GM19452 (cell line): ENCODE results near the gene PIGR.

Experiments
- ATAC-seq: cut with Tn5 transposase; IDR thresholded peaks from one replicate; pipeline ENCODE4 v1.9.1; 2021; ENCODE audit not compliant: unreplicated experiment

PIGR gene

DNA sequence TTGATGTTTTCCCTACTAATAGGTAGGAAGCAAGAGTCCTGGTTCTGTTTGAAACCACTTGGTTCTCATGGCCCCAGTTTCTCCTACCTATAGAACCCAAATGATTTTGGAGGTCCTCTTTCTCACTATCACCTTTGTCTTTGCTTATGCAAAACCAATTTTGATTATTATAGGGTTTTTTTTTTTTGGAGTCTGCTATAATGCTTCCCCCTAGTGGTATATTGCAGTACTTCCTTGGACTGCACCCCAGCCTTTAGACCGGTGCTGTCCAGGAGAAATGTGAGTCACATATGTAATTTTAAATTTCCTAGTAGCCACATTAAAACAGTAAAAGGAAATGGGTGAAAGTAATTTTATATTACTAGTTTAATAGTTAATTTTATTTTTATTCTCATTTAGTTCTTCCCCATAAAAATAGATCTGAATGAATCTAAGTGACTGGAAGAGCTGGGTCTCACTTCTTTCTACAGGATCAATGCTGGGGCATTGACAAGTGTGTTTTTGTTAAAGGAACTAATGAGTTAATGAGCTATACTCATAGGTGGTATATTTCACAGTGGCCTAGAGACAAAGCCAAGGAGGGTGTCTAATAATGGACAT, 35.1 kb downstream of the PIGR start:
- no peak for ATAC-seq

DNA sequence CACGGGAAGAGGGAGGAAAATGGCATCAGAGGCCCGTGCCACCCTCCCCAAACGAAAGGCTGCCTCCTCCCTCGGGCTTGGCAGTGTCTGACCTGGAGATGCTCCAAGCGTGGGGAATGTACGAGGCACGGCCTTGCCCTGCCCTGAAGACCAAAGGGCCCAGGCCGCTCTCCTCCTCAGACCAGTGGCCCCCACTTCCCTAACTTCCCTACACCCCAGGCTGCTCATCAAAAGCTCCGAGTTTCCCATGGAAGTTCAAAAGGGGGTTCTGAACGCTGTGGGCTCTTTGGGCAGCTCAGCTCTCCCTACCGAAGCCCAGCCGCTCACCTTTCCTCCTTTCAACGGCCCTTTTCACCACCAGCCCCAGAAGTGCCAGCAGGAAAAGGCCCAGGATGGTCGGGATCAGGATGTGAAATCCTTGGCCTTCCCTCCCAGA, 36.4 kb downstream of the PIGR start:
- ATAC-seq, result no peak

DNA sequence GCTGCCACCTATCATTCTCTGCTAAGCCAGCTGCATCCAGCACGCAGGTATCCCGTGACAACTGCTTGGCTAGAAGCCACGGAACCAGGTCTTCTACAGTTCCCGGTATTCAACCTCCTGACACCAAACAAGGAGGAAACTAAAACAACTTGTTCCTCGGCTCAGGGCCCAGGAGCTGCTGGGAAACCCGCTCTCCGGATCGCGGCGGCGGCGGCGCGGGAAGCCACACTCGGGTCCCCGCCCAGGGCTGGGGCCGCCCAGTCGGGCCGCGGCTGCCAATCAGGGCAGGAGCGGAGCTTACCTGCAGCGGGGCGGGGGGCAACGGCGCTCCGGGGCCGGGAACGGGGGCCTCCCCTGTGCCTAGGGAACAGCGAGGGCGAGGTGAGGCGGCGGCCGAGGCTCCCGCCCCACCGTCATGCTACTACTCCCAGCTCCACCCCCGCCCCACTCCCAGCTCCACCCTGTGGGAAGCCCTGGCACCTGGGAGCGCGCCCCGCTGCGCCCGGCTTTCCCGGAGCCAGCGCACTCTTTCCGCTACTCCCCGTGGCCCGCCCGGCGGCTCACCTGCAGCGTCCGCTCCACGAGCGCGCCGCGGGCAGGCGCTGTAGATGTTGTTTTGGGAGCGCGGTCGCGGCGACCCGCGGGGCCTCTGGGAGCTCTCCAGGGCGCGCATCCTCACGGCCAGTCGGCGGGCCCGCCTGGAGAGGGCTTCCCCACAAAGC, 36.9 kb downstream of the PIGR start:
- ATAC-seq, result no peak

DNA sequence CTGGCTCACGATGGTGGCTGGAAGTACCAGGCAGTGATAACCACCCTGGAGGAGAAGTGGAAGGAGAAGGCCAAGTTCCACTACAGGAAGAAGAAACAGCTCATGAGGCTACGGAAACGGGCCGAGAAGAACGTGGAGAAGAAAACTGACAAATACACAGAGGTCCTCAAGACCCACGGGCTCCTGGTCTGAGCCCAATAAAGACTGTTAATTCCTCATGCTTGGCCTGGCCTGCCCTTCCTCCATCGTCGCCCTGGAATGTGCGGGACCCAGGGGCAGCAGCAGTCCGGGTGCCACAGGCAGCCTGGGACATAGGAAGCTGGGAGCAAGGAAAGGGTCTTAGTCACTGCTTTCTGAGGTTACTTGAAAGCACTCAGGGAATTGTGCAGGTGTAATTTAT, 38.2 kb downstream of the PIGR start:
- ATAC-seq, result no peak

DNA sequence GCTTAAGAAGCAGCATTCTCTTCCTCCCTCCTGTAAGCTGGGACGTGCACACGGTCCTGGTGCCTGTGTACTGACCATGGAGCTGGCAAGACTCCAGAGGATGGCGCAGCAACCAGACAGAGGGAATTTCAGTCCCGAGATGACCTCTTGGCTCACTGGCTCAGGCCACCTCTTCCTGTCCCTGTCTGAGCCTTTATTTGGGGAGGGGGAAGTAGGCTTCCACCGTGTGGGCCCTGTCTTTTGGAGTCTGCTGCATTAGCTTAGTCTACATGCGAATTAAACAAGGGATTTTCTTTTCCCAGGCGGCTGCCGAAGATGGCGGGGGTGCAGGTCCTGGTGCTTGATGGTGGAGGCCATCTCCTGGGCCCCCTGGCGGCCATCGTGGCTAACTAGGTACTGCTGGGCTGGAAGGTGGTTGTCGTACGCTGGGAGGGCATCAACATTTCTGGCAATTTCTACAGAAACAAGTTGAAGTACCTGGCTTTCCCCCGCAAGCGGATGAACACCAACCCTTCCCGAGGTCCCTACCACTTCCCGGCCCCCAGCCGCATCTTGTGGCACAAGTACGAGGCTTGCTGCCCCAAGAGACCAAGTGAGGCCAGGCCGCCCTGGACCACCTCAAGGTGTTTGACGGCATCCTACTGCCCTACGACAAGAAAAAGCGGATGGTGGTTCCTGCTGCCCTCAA, 38.8 kb downstream of the PIGR start:
- no peak for ATAC-seq

DNA sequence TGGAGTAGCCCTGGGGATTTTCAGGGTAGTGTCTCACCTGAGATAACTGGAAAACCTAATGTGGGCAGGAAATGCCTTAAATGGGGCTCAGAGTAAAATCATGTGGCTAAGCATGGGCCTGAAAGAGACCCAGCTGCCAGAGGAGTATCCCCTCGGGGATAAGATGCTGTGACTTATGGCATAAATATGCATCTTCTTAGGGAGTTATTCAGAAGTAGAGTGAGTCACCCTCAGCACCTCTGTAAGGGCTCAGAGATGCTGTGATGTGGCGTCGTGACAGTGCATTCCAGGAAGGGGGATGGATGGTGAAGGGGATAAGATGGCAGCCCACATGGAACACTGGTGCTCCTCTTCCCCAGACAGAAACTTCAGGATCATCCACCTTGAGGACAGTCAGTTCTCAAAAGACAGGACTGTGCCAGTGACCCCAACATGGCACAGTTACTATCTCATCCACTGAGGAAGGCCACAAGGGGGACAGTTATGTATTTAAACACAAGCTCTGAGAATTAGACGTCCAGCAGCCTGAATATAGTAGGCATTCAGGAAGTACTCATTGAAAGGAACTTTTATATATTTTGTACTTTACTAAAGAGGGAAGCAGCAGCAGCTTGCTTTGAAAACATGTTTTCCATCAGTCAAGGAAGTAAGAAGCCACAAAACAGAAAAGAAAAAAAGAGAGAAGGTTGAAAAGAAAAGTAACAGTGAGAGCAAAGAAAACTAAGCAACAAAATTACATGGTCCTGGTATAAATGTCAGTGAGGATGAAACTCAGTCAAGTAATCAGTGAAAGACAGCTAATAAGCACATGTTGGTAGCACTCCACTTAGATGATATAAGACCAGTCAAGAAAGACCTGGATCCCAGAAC, 40.7 kb downstream of the PIGR start:
- ATAC-seq, result peak; percentile 63

DNA sequence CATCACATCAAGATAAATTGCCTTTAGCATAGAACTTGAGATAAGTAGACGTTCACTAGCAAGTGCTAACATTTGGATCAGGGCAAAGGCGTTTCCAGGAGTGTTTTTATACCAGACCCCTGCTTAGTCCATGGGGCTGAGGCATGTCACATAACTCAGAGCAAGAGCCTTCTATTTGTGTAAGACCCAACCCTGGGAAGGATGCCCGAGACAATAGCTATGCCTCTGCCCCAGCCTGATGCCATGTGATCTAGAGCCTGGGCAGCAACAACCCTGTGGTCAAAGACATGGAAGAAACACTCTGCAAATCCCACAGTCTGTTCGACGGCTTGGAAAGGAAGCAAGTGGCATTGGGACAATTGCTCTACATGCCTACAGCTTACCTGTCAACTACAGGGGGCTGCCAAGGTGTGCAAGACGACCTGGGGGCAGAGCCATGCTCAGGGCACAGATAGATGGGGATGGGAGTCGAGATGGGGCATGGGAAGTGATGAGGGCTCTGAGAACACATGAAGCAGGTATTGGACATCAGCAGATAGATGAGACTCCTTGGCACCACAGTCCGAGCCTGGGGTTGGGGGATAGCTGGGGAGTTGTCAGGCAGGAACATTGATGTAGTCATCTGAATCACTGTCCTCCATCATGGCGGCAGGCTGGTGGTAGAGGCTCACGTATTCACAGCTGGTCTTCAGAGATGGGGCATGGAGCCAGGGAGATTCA, 41.7 kb downstream of the PIGR start:
- ATAC-seq, result no peak

DNA sequence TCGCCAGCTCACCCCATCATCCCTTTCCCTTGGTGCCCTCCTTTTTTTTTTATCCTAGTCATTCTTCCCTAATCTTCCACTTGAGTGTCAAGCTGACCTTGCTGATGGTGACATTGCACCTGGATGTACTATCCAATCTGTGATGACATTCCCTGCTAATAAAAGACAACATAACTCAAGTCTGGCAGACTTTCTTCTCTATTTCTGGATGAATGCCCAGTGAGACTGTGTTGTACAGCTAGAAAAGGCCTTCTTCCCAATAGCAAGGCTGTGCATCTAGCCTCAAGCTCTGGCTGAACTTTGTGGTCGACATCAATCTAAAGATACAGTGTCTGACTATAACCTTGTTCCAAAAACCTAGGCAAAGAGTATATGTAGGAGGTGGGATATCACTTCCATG, 42.6 kb downstream of the PIGR start:
- ATAC-seq, result no peak

DNA sequence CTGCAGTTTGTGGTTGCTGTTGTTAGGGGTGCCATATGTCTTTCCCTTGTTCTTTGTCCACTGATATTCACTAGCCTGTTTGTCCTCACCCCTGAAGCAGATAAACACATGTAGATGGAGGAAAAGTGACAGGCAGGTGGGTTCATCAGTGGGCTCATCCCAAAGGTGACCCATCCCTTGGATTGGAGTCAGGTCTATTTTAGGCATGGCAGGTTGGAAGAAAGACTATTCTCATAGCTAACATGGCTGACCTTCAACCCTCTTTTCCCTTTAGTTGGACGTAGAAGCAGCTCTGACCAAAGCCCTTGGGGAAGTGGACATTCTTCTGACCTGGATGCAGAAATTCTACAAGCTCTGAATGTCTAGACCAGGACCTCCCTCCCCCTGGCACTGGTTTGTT, 43.6 kb downstream of the PIGR start:
- ATAC-seq, result no peak

DNA sequence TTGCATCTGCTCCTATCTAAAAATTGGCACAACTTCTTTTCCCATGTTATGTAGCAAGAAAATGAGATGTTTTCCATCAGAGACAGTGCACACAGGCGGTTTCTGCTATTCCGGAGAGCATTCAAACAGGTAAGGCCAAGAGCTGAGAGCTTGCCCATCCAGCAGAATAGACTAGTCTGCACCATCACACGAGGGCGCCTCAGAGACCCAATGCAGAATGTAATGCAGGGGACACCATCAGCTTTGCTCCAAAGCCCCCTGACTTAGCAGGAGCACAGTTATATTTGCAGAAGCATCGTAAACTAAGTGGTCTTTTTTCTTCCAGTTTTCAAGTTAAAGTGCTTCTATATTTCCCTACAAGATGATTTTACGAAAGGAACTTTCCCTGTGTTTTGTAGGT, 44.3 kb downstream of the PIGR start:
- no peak for ATAC-seq

DNA sequence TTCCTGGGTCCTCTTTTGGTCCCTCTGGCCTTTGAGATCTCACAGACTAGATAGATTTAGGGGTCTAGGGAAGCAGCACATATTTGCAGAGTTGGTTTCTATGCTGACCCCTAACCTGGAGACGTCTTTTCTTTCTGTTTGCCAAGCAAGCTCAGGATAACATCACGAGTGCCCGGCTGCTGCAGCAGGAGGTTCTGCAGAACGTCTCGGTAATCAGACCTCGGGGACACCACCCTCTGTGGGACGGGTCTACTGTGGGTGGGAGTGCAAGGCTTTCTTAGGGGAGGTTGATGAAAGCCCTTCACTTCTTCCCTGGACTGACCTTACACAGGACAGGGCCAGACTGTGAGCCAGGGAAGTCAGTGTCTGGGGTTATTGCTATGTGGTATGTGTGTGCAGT, 46.1 kb downstream of the PIGR start:
- ATAC-seq, result no peak

DNA sequence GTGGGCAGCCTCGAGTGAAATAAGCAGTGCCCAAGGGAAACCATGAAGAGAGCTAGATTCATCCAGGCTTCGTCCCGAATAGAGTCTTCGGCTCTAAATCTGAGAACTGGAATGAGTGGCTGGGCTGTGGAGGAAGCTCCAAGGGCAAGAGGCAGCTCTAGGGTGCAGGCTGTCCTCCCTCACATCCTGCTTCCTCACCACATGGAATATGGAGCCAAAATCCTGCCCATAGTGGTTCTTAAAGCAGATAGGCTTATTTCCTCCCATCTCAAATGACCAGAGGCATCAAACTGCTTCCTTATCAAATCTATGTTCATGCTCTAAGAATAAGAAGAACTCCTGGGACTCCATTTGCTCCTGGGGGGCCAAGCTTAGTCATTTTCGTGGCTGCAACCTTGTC, 46.5 kb downstream of the PIGR start:
- ATAC-seq, result no peak

DNA sequence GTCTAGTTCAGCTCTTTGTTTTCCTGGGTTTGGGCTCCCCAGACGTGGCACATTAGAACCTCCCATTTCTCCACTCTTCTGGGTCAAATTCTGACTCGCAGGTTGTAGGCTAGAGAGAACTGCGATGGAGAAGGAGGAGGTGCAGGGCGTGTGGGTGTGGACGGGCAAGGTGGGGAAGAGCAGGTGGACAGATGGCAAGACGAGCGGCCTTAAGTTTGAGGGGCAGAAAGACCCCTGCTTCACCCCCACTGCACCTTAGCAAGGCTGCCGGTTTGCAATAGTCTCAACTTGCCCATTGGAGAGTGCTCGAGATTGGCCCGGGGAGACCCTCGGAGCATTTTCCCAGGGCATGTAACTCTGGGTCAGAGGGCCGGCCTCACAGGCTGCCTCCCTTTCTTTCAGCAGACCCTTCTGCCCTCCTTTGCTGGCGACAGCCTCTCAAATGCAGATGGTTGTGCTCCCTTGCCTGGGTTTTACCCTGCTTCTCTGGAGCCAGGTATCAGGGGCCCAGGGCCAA, 47.3 kb downstream of the PIGR start:
- no peak for ATAC-seq

DNA sequence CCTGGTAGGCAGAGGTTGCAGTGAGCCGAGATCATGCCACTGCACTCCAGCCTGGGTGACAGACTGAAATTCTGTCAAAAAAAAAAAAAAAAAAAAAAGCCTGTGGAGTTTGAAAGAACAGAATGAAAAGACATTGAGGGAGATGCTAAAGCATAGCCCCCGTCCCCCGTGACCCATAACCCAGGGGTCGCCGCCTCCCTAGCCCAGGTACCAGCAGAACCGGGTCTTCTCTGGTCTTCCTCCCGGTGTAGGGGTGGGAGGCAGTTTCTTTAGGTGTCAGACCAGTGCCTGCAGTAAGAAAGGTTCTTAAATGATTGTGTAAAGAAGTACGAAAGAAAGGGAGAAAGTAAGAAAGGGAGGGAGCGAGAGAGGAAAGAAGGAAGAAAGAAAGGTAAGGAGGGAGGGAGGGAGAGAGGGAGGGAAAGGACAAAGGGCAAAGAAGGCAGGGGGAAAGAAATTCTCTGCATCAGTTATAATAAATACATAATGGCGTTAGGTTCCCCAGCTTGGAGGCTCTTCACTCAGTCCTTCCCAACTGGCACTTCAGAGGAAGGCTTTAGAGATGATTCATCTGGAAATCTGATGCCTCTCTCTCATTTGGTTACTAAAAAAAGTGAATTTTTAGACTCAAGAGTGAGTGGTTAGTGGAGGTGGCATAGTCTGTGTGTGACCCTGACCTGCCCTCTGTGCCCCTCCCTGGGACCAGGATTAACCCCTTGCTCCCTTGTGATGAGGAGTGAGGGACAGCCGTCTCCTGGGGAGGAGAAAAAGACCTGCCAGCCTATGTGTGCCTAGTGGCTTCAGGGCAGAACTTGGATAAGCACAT, 48.0 kb downstream of the PIGR start:
- ATAC-seq, result no peak

DNA sequence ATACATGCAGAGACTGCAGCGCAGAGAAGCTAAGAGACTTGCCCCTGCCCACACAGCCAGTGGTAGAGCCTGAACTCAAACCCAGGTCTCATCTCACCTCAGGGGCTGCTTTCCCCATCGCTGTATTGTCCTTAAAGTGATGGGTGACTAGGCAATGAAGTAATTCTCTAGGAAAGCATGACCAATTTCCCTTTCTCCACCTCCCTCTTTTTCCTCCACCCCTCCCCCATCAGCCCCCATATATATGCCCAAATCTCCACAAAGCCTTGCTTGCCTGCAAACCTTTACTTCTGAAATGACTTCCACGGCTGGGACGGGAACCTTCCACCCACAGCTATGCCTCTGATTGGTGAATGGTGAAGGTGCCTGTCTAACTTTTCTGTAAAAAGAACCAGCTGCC, 49.1 kb downstream of the PIGR start, which contains the start of gene IL24:
TSS of gene IL24 (plus strand) at position 269 of the 400 bp plus-strand sequence. CDS start 390 bp downstream, outside the sequence.
- ATAC-seq, result no peak

DNA sequence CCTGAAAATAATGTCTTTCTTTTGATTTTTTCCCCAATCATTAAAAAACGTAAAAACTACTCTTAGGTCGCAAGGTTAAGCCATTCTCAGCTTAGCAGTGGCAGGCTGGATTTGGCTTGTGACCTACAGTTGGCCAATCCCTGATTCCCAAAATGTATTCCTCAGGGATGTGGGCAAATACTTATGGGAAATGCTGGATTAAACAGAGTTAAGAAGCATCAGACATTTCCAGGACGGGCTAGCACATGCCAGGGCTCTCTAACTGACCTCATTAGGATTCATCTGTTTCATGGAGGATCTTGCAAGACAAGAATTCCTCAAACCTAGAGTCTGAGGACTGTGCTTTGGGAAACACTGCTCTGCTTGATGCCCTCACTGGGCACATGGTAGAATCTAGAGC, 50.0 kb downstream of the PIGR start:
- ATAC-seq, result no peak

DNA sequence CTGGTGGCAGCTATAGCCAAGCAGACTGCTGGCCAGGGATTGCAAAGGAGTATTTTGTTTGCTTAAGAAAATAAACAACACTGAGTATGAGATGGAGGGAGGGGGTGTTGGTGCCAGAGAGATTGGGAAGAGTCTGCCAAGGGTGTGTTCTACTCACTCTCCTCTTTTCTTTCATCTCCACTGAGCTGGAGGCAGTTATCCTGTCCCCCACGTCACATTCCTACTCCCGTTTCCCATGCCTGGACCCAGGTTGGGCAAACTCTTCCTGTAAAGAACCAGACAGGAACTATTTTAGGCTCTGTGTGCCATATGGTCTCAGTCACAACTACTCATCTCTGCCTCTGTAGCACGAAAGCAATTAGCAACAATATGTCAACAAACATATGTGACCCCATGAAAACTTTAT, 50.4 kb downstream of the PIGR start:
- ATAC-seq, result no peak

DNA sequence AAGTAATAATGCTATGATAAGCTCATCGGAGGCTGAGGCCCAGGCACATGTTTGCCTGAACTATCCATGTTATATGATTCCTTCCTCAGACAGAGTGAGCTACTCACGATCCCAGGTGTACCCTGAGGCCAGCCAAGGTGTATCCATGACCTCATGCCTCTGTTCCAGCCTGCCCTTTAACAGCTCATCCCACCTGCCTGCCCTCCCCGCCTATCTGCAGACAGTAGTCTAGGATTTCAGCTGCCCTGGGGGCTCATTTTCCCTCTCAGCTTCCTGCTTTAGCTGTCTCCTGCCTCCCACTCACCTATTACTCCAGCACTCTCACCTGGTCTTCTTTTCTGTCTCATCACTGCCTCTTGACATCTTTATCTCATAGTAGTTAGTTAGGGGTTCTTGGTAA, 50.9 kb downstream of the PIGR start:
- ATAC-seq, result no peak

DNA sequence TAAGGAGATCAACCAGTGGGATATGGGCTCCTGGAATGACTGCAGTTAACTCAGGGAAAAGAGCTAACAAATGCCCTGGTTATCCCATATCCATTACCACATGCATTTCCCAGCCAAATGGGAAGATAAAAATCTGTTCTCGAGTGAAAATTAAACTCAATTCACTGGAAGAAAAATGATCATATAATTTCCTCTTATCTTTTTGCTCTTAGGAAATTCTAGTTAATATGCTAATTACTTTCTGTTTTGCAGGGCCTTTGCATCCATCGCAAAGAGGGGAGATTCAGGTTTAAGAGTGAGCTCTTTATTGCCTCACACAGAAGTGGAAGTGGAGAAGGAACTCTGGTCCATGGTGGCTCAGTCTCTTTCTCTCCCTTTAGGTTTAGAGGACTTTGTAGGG, 52.9 kb downstream of the PIGR start:
- ATAC-seq, result no peak
